K562 (cell line): ENCODE data around the gene ZNF627. TPM values are rescaled to one million over a fixed set of nuclear protein-coding genes. Genes with fewer than 3 reads are reported as not detected.

Experiments used
- AFF1 ChIP-seq, 2 experiments: fragments of 450-650 bp; IDR thresholded peaks; 2 replicates each; pipeline ENCODE4 v1.6.1; 2018; ENCODE audit warnings: mild to moderate bottlenecking in 2 of 2, low read depth in 1 of 2; ENCODE audit not compliant: partially characterized antibody in 2 of 2
- ARID2 ChIP-seq: fragments of 450-650 bp; IDR thresholded peaks from 2 replicates; pipeline ENCODE4 v1.6.1; 2017; ENCODE audit warnings: antibody characterized with exemption, mild to moderate bottlenecking
- CBFB ChIP-seq: sonication (generic); formaldehyde crosslinking; IDR thresholded peaks from 2 replicates; pipeline ENCODE4 v1.4.0; 2020; ENCODE audit warnings: mild to moderate bottlenecking, missing genetic modification reagents
- CEBPZ ChIP-seq: fragments of 150-350 bp; IDR thresholded peaks from 2 replicates; pipeline ENCODE4 v1.6.1; 2014; ENCODE audit warnings: low read depth, mild to moderate bottlenecking, low read length, borderline replicate concordance
- KLF6 ChIP-seq: fragments of 250-450 bp; sonication (Bioruptor Pico); IDR thresholded peaks from 2 replicates; pipeline ENCODE4 v1.4.0; 2020; ENCODE audit warnings: mild to moderate bottlenecking, moderate library complexity, borderline replicate concordance
- NCOR1 ChIP-seq: fragments of 450-650 bp; IDR thresholded peaks from 2 replicates; pipeline ENCODE4 v1.6.1; 2016; ENCODE audit warnings: mild to moderate bottlenecking, moderate library complexity
- PHB2 ChIP-seq: fragments of 450-650 bp; IDR thresholded peaks from 2 replicates; pipeline ENCODE4 v1.6.1; 2017; ENCODE audit warnings: low read depth
- RNF2 ChIP-seq: sonication (generic); IDR thresholded peaks from 2 replicates; pipeline ENCODE4 v1.6.1; 2016
- USF1 ChIP-seq: sonication (generic); formaldehyde crosslinking; IDR thresholded peaks from 2 replicates; pipeline ENCODE4 v1.9.0; 2022; ENCODE audit warnings: mild to moderate bottlenecking, missing genetic modification reagents
- YBX1 ChIP-seq: fragments of 450-650 bp; IDR thresholded peaks from 2 replicates; pipeline ENCODE4 v1.7.1; 2016; ENCODE audit warnings: mild to moderate bottlenecking
- ZBTB9 ChIP-seq: fragments of 450-650 bp; formaldehyde crosslinking; IDR thresholded peaks from 2 replicates; pipeline ENCODE4 v1.4.0; 2020; ENCODE audit warnings: mild to moderate bottlenecking, moderate library complexity
- ZNF766 ChIP-seq: fragments of 200-800 bp; sonication (Bioruptor generic); conservative IDR thresholded peaks from 2 replicates; pipeline ENCODE4 v1.6.1; 2016; ENCODE audit warnings: missing genetic modification characterization, missing compliant biosample characterization
- polyA plus RNA-seq, 8 experiments: library from polyadenylated mRNA; depleted of rRNA in 4 of 8; stranded (reverse) in 5 of 8; unstranded in 3 of 8; fragments of >200 nt; fragmentation: Nextera tagmentation in 2 of 8; fragmentation: Illumina TruSeq in 1 of 8; extraction: Ambion mirVana in 2 of 8; extraction: Trizol in 1 of 8; gene quantifications; 2 replicates each; pipeline versions ENCODE4 v1.2.1 to v1.2.3, GENCODE V29; 2011 to 2014; ENCODE audit warnings: inconsistent platforms in 1 of 8, missing spikeins in 1 of 8
- total RNA-seq, 7 experiments: library from RNA; depleted of rRNA in 6 of 7; stranded (reverse); fragments of >200 nt in 6 of 7; fragmentation: Illumina TruSeq in 2 of 7; extraction: Trizol in 2 of 7; gene quantifications; 2 replicates each; pipeline versions ENCODE4 v1.2.1 to v1.2.3, GENCODE V29; 2011 to 2021; ENCODE audit warnings: low replicate concordance in 1 of 7
- TF ChIP-seq, protein P1 (sequence below): sonication (generic); formaldehyde crosslinking; IDR thresholded peaks from 2 replicates; pipeline ENCODE4 v1.8.0; 2022; ENCODE audit warnings: mild to moderate bottlenecking, missing genetic modification reagents

Gene ZNF627
- total and polyA plus RNA-seq, 9 of the 15 experiments (the other 6 are each of a cell fraction or from before 2014, with no cell fraction given) = 6.4 to 19.9 (median 10.6) TPM

DNA sequence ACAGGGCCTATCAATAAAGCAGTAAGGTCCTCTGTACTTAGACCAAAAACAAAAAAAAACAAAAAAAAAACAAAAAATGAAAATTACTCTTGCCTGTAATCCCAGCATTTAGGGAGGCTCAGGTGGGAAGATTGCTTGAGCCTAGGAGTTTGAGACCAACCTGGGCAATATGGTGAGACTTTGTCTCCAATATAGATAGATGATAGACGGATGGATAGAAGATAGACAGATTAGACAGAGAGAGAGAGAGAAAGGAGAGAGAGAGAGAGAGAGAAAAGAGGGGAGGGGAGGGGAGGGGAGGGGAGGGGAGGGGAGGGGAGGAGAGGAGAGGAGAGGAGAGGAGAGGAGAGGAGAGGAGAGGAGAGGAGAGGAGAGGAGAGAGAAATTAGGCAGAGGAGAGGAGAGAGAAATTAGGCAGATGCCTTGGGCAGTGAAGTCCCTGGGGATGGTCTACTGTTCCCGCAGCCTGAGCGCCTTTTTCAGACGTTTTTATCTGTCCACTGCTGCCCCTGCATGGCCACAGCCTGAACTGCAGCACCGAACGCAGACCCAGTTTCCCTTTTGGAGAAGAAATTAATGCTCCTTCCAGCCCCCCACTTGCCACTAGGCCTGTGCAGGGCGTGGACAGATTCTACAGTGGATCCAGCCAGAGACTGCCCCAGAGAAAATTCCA is 9.8 kb upstream of the ZNF627 start (continued):
- TF ChIP-seq, protein P1, sequence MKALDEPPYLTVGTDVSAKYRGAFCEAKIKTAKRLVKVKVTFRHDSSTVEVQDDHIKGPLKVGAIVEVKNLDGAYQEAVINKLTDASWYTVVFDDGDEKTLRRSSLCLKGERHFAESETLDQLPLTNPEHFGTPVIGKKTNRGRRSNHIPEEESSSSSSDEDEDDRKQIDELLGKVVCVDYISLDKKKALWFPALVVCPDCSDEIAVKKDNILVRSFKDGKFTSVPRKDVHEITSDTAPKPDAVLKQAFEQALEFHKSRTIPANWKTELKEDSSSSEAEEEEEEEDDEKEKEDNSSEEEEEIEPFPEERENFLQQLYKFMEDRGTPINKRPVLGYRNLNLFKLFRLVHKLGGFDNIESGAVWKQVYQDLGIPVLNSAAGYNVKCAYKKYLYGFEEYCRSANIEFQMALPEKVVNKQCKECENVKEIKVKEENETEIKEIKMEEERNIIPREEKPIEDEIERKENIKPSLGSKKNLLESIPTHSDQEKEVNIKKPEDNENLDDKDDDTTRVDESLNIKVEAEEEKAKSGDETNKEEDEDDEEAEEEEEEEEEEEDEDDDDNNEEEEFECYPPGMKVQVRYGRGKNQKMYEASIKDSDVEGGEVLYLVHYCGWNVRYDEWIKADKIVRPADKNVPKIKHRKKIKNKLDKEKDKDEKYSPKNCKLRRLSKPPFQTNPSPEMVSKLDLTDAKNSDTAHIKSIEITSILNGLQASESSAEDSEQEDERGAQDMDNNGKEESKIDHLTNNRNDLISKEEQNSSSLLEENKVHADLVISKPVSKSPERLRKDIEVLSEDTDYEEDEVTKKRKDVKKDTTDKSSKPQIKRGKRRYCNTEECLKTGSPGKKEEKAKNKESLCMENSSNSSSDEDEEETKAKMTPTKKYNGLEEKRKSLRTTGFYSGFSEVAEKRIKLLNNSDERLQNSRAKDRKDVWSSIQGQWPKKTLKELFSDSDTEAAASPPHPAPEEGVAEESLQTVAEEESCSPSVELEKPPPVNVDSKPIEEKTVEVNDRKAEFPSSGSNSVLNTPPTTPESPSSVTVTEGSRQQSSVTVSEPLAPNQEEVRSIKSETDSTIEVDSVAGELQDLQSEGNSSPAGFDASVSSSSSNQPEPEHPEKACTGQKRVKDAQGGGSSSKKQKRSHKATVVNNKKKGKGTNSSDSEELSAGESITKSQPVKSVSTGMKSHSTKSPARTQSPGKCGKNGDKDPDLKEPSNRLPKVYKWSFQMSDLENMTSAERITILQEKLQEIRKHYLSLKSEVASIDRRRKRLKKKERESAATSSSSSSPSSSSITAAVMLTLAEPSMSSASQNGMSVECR = no peak
- TF ChIP-seq ZBTB9 (CRISPR knock-in tag) (no peak), KLF6 (CRISPR knock-in tag) (no peak), USF1 (CRISPR knock-in tag) (no peak), ARID2 (peak; percentile 68; the same call in 1 of the 2 replicates), ZNF766 (no peak), YBX1 (no peak), AFF1 (IDR thresholded peaks at IDR 0.05; ENCODE audit: low read depth in 1 of 2, partially characterized antibody in 2 of 2) (no peak), CEBPZ (no peak), PHB2 (no peak), NCOR1 (no peak), RNF2 (no peak), CBFB (CRISPR knock-in tag) (no peak)
